GM19438 (cell line): ENCODE measurements around the gene NTHL1.

Experiments
- ATAC-seq: cut with Tn5 transposase; IDR thresholded peaks from one replicate; pipeline ENCODE4 v1.9.1; 2021; ENCODE audit warnings: low read depth; ENCODE audit not compliant: unreplicated experiment

NTHL1 gene

DNA sequence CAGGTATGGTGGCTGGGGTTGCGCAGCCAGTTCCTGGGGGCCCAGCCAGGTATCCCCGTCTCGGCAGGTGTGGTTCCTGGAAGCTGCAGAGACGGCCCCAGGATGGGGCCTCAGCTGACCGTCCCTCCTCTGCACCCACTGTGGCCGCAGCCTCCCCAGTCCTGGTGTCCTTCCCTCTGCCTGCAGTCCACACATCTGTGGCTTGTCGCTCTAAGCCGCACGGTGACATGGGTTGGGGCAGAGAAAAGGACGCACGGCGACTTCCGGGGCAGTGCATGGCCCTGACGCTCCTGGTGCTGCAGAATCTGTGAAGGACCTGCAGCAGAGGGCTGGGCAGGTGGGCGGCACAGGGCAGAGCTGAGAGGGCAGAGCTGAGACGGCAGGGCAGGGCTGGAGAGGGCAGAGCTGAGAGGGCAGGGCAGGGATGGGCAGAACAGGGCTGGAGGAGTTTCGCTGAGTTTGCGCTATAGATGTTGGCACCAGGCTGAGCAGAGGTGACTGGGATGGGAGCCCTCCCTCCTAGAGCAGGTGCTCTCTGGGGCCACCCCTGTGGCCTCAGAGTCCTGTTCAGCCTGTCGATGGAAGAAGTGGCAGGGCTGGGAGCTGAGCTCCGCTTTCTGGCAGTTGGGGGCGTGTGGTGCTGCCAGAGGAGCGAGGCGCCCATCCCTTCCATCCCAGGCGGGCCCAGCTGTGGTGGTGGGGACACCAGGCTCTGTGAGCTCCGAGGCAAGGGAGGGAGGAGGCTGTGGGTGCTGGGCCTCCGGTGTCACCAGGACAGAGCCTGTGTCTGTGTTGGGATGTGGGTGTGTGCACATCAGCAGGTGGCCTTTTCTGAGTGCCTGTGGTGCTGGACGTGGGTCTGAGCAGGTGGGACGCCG lies 23.2 kb upstream of the NTHL1 start:
- ATAC-seq: no peak

DNA sequence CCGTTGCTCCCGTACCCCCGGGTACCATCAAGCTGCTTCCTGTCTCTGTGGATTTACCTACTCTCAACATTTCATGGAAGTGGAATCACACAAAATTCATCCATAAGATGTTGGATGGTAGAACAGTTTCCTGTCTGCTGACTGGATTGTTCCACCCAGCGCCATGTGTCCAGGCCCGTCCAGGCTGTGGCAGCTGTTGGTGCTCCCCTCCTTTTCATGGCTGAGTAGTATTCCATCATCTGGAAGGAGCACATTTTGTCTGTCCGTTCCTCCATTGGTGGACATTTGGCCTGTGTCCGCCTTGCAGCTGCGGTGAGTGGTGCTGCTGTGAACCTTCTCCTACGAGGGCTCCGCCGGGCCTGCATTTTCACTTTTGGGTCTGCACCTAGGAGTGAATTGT lies 18.5 kb upstream of the NTHL1 start:
- no peak for ATAC-seq

DNA sequence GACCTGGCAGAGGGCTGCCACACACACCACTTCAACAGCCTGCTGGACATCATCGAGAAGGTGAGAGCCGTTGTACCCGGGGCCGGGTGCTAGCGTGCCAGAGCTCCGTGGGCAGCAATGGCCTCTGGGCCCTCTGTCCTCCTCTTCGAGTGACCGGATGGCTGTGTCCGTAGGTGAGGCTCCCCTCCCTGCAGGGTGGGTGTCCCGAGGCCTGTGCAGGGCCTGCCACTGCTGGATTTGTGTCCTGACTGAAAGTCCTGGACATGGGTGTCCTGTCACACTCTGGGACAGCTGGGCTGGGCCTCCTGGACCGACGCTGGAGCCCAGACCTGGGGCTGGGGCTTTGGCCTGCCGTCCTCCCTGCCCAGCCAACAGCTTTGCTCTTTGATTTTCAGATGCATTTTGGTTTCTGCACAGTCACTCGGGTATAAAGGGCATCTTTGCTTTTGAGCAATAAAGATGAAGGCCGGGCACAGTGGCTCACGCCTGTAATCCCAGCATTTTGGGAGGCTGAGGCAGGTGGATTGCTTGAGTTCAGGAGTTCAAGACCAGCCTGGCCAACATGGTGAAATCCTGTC lies 16.8 kb upstream of the NTHL1 start:
- no peak for ATAC-seq

DNA sequence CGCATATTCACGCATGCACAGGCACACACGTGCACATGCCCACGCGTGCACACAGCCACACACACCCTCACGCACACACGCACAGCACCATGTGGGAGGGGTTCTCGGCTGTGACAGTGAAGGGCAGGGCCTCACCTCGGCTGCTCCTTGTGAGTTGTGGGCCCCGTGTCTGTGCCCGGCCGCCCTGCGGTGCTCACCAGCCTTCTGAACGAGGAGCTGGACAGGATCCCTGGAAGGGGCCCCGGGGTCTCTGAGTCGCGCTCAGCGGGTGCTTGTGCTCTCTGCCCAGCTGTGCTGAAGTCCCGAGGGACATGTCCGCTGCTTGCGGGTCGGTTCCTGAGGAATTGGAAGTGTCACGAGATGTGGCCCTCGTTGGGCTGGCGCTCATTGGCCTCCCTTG lies 16.2 kb upstream of the NTHL1 start:
- no peak for ATAC-seq

DNA sequence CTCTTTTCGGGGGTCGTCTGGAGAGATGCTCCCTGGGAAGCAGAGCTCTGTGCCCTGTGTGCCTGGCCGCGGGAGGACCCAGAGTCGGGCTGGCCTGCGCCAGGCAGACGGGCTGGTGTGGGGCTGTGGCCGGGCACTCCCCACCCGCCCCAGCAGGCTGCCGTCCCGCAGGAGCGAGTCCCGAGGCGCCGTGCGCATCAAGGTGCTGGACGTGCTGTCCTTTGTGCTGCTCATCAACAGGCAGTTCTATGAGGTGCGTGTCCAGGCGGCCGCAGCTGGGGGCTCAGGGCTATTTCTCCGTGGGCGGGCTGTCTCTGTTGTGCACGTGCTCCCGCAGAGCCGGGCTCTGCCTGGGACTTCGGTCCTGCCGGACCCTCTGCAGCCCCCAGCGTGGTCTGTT lies 15.2 kb upstream of the NTHL1 start:
- ATAC-seq: no peak

DNA sequence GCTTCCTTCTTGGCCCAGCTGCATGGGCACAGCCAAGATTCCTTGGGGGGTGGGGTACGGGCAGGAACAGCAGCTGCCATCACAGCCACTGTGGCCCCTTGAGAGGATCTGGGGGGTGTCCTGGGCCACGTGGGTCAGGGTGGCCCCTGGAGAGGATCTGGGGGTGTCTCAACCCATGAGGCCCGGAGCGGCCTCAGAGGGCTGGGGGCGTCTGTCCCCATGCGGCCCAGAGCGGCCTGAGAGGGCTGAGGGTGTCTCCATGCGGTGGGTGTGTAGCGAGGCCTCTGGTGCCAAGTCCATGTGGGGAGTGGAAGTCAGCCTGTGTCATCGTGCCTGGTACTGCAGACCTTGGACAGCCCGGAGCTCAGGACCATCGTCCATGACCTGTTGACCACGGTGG lies 13.9 kb upstream of the NTHL1 start:
- no peak for ATAC-seq

DNA sequence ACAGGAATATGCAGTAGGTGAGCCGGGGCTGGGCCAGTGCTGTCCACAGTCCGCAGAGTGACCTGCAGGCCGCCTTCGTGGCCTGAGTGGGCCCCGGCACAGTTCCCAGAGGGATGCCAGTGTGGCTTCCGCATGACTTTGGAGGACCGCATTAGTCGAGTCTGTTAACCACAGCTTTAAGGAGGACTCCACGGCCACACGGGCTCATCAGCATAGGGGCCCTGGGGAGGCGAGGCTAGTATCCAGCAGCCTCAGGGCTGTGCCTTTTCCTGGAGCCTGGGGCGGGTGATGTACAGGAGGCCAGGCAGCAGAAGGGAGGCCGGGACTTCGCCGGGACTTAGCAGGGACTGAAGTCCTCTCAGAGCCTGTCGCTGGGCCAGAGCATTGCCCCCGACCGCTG lies 13.4 kb upstream of the NTHL1 start:
- ATAC-seq: no peak

DNA sequence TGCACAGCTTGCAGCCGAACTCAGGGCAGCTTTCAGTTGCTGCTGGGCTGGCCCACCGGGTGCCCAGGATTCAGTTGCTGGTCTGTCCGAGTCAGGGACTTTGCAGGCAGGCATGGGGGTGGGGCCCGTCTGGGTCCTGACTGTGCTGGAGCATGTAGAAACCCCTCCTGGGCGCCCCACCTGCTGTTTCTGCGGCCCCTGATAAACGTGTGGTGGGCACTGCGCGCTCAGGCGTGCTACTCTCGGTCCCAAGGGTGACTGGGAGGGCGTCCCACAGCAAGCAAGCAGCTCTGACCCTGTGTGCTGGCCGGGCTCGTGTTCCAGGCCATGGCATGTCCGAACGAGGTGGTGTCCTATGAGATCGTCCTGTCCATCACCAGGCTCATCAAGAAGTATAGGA lies 12.7 kb upstream of the NTHL1 start:
- ATAC-seq: no peak

DNA sequence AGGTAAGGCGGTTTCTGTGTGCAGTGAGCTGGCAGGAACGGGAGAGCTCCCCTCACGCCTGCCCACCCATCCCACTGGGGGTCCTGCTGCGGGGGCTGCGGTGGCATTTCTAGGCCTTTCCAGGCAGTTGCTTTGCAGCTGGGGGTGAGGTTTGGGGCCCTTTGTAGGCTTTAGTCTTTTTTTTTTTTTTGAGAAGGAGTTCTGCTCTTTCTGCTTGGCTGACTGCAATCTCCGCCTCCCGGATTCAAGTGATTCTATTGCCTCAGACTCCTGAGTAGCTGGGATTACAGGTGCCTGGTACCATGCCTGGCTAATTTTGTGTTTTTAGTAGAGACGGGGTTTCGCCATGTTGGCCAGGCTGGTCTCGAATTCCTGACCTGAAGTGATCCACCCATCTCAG lies 11.2 kb upstream of the NTHL1 start:
- ATAC-seq: no peak

DNA sequence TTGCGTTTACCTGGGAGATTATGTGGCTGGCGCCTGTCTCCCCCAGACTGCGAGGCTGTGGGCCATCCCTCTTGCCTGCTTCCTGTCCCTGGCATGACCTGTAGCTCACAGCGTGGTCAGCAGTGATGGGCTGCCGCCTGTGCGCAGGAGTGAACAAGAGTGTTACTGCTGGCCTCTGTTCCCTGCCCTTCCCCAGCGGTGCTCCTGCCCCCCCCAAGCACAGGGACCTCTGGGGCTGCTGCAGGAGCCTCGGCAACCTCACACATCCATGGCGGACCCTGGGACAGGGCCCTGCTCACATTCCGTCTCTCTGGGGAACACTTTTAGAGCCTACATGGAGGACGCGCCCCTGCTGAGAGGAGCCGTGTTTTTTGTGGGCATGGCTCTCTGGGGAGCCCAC lies 10.8 kb upstream of the NTHL1 start:
- no peak for ATAC-seq

DNA sequence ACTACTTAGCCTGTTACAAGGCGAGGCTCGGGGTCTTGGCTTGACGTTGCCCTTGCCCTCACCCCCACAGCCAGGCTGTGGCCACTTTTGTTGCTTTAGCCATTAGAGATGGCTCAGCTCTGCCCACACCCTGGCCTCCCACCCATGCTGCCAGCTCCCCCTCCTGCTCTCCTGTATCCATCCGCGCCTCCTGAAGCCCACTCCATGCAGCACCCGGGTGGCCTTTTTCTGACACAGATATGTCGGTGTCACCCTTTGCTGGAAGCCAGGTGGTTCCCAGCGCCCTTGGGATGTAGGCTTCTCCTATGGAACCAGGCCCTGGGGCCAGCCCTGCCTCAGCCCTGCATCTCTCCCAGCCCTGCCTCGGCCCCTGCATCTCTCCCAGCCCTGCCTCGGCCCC lies 9.8 kb upstream of the NTHL1 start:
- no peak for ATAC-seq

DNA sequence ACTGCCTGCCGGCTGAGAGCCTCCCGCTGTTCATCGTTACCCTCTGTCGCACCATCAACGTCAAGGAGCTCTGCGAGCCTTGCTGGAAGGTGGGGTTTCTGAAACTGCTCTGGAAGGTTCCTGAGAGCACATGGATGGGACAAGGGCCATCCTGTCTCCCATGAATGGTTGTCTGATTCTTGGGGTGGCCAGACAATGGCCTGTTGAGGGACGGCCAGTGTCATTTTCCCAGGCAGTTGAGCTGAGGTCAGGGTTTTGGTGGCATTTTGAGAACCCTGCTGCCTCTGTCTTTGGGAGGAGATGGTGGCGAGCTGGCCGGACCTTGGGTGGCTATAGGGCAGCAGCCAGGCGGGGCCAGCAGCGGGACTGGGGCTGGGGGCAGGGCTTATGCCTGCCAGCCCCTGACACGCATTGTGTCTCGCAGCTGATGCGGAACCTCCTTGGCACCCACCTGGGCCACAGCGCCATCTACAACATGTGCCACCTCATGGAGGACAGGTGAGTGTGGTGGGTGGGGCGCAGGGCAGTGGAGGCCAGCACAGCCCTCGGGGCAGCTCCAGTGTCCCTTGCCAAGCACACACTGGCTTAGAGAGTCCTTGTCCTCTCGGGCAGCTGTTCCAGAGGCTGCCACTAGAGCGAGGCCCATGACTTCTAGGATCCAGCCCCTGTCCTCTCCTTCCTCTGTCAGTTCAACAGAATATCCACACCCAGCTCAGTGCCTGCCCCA lies 9.2 kb upstream of the NTHL1 start:
- ATAC-seq: no peak

DNA sequence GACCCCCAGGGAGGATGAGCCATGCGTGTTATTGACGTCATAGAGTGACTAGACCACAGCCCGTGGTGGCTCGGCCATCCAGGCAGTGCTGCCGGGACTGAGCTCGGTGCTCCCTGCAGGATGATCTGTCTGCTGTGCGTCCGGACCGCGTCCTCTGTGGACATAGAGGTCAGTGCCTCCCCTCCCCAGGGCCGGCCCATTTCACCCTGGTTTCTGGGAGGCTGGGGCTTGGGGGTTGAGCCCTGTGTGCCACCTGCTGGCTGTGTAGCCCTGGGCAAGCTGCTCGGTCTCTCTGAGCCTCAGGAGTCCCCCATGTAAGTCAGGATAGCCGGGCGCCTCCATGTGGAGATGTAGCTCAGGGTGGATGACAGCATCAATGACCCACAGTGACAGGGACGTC lies 8.4 kb upstream of the NTHL1 start:
- ATAC-seq: no peak

DNA sequence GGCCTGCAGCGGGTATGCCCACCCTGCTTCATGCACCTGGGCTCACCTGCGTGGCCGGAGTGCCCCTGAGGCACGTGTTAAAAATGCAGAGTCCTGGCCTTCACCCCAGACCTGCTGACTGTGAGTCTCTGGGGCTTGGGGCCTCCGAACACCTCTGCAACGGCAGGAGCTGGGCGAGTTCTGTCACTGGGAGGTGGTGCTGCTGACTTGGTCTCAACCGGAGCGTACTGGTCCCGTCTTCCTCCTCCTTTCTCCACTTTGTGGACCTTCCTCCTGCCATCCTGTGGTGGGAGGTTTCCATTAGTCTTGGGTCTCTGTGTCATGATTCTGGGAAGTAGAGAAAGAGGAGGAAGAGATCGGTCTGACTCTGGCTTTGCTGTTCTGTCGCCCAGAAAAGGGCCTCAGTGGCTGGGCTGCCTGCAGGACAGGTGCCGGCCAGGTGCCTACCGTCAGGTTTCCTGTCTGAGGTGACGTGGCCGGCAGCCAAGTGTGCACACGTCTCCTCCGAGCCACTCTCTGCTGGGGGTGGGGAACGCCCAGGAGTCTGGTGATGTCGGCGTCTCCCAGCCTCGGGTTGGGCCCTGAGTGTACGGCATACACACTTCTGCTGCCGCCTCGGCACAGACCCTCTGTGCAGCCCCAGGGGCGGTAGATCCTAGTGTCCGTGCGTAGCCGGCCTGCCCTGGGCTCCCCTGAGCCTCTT lies 7.1 kb upstream of the NTHL1 start:
- ATAC-seq: no peak

DNA sequence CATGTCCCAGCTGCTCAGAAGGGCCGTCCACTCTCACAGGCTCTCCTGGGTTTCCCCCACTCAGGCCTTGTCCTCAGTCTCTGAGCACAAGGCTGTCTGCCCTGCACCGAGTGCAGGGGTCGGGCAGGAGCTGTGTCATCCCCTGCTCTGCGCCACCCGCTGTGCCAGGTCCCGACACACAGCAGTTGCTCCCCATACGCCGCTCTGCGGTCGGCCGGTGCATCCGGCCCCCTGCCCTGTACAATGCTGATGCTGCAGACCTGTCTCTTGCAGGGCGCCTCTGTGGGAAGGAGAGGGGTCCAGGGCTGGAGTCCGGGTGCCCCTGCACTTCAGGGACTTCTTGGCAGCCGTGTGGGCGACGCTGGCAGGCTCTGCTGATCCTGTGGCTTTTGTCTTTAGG lies 6.3 kb upstream of the NTHL1 start:
- ATAC-seq: no peak

DNA sequence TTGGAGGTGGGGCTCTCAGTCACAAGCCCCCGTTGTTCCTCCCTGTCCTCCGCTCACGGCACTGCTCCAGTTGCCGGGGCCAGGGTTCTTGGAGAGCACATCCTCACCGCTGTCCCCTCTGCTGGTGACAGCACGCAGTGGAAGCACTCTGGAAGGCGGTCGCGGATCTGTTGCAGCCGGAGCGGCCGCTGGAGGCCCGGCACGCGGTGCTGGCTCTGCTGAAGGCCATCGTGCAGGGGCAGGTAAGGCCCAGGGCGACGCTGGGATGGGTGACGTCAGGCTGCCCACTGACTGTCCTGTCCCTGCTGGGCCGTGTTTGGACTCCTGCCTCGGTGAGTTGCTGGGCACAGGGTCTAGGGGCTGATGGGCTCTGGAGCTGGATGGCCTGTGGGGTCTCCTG lies 5.6 kb upstream of the NTHL1 start:
- ATAC-seq: no peak

DNA sequence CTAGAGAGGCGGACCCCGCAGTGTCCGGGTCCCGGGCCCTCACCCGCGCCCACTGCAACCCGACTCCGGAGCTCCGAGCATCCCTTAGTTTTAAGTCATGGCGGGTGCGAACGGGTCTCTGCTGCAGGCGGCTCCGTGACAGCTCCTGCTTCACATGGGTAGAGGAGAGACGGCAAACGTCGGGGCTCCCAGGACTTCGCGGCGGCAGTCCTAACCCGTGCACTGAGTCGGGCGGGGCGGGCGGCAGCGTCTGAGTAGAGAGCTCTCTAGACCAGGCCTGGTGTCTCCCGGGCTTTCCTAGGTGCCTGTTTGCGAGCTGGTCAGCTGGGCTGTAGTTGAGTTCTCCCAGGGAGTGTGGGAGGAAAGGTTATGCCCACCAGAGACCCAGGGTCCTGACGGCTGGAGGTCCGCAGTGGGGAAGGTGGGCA lies 496 bp upstream of the NTHL1 start:
- peak; percentile 11 for ATAC-seq

DNA sequence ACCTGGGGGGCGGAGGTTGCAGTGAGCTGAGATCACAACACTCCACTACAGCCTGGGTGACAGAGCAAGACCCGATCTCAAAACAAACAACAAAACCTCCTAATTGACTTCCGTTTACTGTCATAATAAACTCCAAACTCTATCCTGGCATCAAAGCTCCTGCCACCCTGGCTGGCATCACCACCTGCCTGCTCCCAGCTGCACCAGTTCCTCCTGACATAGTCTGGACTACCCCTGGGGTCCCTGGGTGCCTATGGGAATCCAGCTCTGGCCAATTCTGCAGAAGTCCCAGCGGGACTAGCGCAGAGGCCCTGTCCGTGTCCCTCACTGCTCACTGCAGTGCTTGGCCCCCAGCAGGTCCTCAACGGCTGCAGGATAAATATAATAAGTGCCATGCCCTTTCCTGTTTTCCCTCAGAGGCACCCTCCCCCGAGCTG lies 723 bp downstream of the NTHL1 start:
- no peak for ATAC-seq

DNA sequence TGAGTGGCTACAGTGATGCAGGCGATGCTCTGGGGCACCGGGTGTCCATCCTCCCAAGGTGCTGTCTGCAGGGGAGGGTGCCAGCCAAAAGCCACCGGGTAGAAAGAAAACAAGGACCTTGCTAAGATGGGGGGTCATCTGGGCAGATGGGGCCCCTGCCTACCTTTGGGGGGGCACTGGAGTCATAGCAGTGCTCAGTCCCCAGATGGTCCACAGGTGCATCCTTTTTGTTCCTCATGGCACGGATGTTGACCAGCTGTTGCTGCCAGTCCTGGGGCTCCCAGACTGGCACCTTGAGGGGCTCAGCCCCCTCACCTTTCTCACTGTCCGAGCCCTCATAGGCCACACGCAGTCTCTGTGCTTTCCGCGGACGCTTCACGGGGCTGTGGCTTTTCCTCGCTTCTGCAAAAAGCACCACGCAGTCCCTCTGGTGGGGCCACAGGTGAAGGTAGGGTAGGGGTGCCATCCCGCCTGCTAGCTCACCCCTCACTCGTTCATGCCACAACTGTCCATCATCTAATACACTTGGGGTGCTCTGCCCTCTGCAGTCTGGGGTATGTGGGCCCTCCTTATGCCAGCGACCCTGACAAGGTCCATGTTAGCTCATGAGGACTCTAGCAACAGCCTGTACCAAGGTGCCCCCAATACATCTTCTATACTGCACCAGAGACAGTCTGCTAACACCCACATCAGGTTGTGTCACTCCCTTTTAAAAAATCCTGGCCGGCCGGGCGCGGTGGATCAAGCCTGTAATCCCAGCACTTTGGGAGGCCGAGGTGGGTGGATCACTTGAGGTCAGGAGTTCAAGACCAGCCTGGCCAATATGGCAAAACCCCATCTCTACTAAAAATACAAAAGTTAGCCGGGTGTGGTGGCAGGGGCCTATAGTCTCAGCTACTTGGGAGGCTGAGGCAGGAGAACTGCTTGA lies 1.4 kb downstream of the NTHL1 start:
- no peak for ATAC-seq

DNA sequence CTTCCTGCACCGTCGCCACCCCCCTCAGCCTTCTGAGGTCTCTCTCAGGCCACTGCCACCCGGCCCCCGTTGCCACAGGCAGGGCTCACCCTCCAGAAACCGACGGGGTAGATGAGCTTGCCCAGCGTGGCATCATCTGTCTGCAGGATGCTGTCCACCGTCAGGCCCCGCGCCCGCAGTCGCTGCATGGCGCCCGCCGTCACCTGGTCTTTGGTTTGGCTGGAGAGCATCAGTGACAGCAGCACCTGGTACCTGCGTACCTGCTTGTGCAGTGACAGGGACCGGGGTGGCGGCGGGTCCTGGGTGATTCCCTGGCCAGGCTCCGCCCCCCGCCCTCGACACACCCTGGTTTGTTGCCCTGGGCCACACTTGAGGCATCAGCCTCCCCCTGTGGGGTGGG lies 3.1 kb downstream of the NTHL1 start:
- no peak for ATAC-seq
